HG03066 (cell line): ENCODE data around the gene MYO1G.

Source experiments
- ATAC-seq: cut with Tn5 transposase; IDR thresholded peaks from one replicate; pipeline ENCODE4 v1.9.1; 2021; ENCODE audit warnings: low read depth; ENCODE audit not compliant: unreplicated experiment

The MYO1G gene

DNA sequence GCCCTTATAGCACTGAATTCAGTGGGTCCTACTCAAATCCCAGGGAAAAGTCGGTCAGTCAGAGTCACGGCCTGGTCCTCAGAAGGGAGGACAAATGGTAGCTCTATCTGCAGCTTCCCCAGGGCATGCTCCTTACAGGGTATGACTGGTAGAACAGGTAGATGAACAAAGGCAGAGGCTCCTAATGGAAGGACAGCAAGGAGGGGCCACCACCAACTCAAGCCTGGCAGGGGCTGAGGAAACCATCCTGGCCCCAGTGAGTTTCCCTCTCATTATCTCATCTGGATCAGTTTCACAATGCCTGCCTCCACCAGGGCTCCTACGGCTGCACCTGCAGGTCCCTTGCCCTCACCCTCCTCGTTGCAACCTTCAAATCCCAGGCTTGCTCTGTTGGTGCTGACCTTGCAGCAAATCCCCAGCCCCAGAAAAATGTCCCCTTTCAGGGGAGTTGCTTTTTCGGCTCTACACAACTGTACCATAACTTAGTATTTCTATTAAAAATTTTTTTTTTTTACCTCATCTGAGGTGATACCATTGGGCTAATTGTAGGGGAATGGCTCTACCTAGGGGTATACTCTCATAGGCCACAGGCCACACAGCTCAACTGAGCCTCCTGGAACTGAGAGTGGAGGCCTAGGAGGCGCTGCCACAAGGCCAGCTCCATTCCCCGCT lies 2.4 kb upstream of the MYO1G start:
- no peak for ATAC-seq

DNA sequence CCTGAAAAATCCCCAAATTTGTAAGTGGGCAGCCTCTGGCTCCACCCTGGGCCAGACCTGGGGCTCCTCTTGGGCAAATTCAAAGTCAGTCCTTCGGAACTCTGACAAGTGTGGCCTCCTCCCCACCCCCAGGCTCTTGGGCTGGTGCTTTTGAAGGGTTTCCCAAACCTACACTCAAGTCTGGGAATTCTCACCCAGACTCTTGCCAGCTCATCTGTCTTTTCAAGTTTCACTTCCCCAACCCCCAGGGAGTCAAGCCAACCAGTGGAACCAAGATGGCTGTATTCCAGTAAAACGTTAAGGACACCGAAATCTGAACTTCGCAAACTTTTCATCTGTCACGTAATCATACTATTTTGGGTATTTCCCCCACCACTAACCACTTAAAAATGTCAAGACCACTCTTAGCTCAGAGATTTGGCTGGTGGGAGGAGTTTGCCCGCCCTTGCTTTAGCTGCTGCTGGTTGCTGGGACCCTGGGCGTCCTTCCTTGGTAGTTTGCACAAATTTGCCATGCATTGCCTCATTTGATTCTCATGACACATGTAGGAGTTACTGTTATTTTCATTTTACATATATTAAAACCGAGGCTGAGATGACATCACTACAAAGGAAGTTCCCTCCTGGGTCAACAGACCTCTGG lies 1.7 kb upstream of the MYO1G start:
- ATAC-seq = peak; percentile 52

DNA sequence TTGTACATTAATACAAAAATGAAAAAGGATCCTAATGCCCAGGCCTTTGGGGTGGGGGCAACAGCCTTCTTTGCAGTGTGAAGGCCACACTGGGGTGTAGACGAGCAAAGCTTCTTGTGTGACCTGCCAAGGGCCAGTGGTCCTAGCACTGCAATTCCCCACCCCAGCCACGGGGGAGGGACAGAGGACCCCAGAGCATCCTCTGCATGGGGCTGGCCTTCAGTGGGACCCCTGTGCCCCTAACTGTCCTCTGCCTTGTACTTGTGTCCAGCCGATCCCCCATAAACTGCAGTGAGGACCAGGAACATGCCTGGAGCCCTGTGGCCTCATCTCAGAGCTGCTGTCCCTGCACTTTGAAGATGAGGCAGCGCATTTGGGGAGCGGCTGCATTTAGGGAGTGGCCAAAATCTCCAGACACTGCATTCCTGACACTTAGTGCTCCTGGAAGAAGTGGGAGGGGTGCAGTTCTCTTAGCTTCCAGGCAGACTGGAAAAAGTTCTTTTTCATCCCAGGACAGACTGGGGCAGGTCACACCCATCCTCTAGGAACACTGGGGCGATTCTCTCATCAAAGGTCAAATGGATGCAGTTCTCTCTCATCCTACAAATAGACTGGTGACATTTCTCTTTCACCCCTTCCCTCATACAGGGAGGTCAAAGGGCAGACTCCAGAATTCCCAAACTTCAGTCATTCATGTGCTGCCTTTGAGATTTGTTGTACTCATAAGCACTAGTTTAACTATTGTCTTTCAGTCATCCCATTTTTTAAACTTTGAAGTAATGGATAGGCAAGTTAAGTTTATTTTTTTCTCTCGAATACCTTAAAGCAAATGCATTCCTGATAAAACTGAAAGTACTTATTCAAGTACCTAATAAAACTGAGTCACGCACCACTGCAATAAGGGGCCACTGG lies 922 bp upstream of the MYO1G start:
- no peak for ATAC-seq

GRCh38 chr7:44977959-44978335 lies 868 bp downstream of the MYO1G start:
- no peak for ATAC-seq

GRCh38 chr7:44977304-44977958 lies 1.4 kb downstream of the MYO1G start:
- no peak for ATAC-seq

DNA sequence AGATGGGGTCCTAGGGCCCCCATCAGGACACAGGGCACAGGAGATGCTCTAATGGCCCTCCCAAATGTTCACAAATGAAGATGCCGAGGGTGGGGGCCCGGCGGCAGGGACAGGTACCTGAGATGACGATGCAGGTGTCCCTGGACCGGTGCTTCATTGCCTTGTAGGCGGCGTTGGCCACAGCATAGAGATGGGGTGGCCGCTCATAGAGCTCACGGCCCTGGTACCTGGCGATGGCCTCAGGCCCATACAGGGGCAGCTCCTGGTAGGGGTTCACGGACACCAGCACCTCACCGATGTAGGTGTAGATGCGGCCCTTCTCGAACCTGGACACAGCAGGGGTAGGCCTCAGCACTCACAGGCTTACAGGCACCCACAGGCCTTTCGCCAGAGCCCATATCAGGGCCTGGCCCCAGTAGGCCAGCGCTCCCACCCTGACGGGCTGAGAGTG lies 2.0 kb downstream of the MYO1G start:
- ATAC-seq = no peak

- no peak for ATAC-seq
Measured at GRCh38 chr7:44976040-44976745, 2.6 kb downstream of the MYO1G start.

DNA sequence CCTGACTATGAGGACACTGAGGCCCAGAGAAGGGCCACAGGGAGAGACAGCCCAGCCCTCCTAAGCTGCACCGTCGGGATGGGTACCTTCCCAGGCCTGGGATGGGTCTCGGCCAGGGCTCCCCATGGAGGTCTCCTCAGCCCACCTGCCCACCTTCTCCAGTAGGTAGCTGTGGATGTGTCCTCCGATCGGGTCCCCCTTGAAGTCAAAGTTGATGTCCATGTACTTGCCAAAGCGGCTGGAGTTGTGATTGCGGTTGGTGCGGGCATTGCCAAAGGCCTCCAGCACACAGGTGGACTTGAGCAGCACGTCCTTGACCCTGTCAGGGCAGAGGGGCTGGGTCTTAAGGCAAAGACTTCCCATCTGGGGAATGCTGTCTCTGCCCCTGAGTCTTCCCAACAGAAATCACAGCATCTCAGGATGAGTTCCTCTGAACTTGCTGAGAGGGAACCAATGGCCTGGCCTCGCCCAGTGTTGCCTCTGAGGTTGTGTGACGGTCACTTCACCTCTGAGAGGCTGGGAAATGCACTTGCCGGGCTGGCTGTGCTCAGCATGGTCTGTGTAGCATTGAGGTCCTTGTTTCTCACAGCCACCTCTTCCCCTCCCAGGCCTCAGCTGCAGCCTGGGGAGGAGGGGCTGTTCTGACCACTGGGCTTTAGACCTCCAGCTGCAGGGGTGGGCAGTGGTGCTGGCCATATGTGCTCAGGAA lies 3.3 kb downstream of the MYO1G start:
- ATAC-seq = no peak

DNA sequence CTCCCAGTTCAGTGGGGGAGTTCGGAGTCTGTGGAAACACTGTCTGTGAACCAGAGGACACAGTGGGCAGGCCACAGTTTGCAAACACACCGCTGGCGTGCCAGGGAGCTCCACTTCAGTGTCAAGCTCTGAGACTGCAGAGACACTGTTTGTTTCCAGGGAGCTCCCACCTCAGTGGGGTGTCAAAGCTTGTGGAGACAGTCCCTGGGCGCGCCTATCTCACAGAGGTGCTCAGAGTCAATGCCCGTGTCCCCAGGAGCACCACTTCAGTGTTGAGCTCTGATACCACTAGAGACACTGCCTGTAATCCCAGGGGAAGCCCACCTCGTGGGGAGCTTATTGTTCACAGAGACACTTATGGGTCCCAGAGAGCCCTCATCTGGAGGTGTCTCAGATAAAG lies 4.3 kb downstream of the MYO1G start:
- no peak for ATAC-seq

DNA sequence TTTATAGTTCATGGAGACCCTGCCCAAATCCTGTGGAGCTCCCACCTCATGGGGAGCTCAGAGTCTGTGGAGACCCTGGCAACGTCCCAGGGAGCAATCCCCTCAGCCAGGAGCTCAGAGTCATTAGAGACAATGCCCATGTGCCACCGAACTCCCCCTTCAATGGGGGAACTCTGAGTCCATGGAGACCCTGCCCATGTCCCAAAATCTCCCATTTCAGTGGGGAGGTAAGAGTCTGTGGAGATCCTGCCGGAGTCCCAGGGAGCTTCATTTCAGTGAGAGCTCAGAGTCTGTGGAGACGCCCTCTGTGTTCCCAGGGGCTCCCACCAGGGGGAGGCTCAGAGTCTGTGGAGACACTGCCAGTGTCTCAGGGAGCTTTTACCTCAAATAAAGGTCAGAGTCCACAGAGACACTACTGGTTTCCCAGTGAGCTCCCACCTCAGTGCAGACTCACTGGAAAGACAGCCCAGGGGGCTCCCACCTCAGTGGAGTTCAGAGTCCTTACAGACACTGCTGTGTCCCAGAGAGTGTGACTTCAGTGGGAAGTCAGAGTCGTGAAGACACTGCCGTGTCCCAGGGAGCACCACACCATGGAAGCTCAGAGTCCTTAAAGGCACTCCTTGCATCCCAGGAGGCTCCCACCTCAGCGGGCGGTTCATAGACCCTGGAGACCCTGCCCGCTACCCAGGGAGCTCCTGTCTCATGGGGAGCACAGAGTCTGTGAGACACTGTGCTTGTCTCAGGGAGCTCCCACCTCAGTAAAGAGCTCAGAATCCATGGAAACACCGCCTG lies 5.0 kb downstream of the MYO1G start:
- no peak for ATAC-seq

- ATAC-seq = no peak
Measured at GRCh38 chr7:44972562-44972961, 6.3 kb downstream of the MYO1G start.

DNA sequence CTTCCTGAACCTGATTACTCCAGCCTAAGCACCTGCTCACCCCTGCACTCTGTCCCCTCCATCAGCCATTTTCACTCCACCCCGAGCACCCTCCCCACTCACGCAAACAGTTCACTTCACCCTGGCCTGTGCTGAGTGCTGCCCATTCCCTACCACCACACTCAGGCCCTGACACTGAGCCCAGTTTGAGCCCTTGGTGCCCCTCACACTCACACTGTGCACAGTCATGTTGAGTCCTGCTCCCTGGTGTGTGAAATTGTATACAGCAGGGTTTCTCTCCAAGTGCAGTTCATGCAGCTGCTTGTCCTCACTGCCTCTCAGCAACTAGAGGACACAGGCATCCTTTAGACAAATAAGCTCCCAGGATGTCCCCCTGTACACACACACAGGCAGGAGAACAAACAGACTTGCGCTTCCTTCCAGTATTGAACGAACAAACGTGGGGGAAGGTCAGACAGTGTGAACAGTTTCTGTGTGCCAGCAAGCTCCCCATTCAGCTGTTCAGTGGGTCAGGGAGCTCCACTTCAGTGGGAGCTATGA lies 6.8 kb downstream of the MYO1G start:
- ATAC-seq = no peak

GRCh38 chr7:44971188-44971901 lies 7.5 kb downstream of the MYO1G start:
- ATAC-seq = no peak

- ATAC-seq = no peak
Measured at GRCh38 chr7:44970523-44971051, 8.2 kb downstream of the MYO1G start.

DNA sequence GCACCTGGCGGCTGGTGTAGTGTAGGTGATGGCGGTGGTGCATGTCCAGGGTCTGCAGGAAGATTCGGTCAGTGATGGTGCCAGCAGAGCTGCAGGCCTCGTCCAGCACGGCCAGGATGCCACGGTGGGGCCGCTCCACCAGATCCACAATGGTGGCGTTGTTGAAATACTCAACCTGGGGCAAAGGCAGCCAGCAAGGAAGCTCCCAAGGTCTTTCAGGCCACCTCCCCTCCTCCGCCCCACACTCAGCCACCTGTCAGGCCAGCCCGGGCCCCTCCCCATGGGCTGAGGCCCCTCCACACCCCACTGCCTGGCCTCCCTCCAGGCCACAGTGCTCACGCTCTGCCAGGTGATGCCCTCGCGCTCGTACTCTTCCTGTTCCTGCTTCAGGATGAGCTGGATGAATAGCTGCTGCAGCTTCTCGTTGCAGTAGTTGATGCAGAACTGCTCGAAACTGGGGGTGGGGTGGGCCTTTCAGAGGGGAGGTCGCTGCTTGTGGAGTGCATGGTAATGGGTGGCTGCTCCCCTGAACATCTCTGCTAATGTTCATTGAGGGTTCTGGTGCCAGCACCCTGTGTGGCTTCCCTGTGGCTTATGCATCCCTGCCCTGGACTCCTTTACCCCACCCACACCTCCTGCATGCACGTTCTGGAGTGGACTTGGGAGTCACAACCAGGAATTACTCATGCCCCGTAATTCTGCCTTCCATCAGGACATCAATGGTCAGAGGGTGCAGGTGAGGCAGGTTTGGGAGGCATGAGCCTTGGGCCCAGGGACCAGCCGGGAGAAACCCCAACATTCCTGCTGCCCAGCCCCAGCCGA lies 8.9 kb downstream of the MYO1G start:
- ATAC-seq = no peak

- no peak for ATAC-seq
Measured at GRCh38 chr7:44969049-44969700, 9.6 kb downstream of the MYO1G start.
